Astrocyte of the spinal cord (primary cell): ENCODE measurements around the gene COL8A1.
A peak's percentile ranks its signal among the peaks of the same experiment; 100 is the strongest.

Experiments
- DNase-seq: peaks from one replicate; pipeline ENCODE4 v3.0.0; 2011; ENCODE audit warnings: low read depth, low spot score
- H3K4me3 ChIP-seq: 2 replicates; pipeline ENCODE4 v1.5.1; 2011; ENCODE audit warnings: low read depth, mild to moderate bottlenecking, low read length, moderate library complexity
- in situ Hi-C: cut with HindIII; loops from 2 replicates; pipeline ENCODE4 v1.10.0; 2017; ENCODE audit warnings: low sequenced_read_pairs
- TF ChIP-seq, protein P1 (sequence below): IDR thresholded peaks from 2 replicates; pipeline ENCODE4 v1.5.1; 2012; ENCODE audit warnings: low read depth, mild to moderate bottlenecking, low read length, inconsistent platforms

The COL8A1 gene

GRCh38 chr3:99696497-99696896 is 58.1 kb downstream of the COL8A1 start:
- TF ChIP-seq, protein P1, sequence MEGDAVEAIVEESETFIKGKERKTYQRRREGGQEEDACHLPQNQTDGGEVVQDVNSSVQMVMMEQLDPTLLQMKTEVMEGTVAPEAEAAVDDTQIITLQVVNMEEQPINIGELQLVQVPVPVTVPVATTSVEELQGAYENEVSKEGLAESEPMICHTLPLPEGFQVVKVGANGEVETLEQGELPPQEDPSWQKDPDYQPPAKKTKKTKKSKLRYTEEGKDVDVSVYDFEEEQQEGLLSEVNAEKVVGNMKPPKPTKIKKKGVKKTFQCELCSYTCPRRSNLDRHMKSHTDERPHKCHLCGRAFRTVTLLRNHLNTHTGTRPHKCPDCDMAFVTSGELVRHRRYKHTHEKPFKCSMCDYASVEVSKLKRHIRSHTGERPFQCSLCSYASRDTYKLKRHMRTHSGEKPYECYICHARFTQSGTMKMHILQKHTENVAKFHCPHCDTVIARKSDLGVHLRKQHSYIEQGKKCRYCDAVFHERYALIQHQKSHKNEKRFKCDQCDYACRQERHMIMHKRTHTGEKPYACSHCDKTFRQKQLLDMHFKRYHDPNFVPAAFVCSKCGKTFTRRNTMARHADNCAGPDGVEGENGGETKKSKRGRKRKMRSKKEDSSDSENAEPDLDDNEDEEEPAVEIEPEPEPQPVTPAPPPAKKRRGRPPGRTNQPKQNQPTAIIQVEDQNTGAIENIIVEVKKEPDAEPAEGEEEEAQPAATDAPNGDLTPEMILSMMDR: no peak
- H3K4me3 ChIP-seq: no peak overlapping the region
- in situ Hi-C loops: no loop called here
- no peak for DNase-seq

GRCh38 chr3:99697250-99697649 is 58.9 kb downstream of the COL8A1 start:
- no peak for DNase-seq
- TF ChIP-seq, protein P1: no peak
- H3K4me3 ChIP-seq: no peak overlapping the region
- in situ Hi-C loops: no loop called here

GRCh38 chr3:99698932-99699331 is 60.5 kb downstream of the COL8A1 start:
- no peak for DNase-seq
- TF ChIP-seq, protein P1: no peak
- in situ Hi-C loops: no loop called here
- H3K4me3 ChIP-seq: no peak overlapping the region

- H3K4me3 ChIP-seq: no peak overlapping the region
- DNase-seq: peak; percentile 77
- TF ChIP-seq, protein P1: no peak
- in situ Hi-C loops: no loop called here
Measured at GRCh38 chr3:99699841-99700240, 61.4 kb downstream of the COL8A1 start.

DNA sequence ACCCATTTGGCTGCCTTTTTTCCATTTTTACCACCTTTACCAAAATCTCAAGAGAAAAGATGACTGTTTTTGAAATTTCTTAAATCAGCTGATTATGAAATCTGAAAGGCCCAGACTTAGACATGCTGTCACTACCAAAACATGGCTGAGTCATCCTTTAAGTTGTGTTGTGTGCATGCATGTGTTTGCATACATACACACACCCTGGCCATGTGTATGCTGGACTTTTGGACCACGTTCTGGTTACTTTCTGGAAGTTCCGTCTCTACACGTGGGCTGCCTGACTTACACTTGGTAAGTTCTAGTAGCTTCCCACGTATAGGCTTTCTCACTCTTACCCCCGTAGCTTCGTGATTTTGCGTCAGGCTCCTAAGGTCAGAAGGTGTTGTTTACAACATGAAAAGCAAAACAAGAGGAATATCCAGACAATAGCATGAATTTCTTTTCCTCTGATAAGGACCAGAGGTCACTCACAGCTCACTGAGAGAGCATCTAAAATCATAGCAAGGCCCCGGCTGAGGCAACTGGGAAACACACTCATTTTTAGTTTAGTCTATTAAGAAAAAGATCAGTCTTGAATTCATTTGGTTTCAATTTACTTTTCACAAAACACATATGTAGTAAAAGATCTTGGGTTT is 62.4 kb downstream of the COL8A1 start:
- in situ Hi-C loops: no loop called here
- H3K4me3 ChIP-seq: no peak overlapping the region
- TF ChIP-seq, protein P1: no peak
- peak; percentile 63 for DNase-seq

DNA sequence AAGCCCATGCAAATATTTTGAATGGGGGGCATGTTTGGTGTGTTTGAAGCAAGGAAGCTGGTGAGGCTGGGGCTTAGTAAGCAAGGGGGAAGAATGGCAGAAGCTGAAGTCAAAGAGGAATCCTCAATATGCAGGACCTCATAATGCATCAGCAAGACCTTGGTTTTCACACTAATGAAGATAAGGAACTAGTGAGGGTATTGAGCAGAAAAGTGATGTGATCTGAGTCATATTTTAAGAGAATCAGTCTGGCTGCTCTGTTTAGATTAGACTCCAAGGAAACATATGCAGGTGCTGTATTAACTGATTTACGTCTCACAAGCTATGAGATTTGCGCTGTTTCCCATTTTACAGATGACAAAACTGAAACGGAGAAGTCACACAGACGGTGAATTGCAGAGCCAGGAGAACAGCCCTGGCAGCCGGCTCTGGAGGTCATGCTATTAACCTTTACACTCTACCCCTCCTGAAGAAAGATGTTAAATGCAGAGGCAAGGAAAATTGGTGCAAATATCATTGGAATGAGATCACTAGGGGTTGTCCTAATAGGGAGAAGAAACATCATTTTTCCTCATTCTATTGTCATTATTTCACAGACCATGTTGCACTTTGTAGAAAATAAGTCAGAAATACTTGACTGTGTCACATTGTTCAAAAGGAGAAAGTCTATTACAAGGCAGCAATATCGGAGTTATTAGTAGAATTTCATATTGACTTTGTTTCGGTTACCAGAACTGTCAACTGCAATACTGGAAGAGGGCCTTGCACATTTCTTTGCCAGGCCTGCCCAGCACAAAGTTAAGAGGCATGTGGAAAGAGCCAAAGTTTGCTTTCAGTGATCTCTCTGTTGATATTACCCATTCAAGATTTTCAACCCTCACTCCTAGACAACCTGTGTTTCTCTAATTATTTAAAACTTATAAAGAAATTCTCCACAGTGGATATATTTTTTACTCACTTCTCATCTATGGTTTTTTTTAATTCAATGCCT is 64.9 kb downstream of the COL8A1 start:
- DNase-seq: no peak
- TF ChIP-seq, protein P1: no peak
- H3K4me3 ChIP-seq: no peak overlapping the region
- in situ Hi-C loops: no loop called here
